GM12878 (cell line): Measurements from ENCODE around the gene TRPC1. TPM values are rescaled to one million over a fixed set of nuclear protein-coding genes. Genes with fewer than 3 reads are reported as not detected.

Experiments
- ATAC-seq: fragments of 200-7000 bp; cut with Tn5 transposase; 3 replicates; pipeline ENCODE4 v1.9.1; 2020; ENCODE audit warnings: mild to moderate bottlenecking, moderate library complexity
- BruUV-seq: library from RNA; stranded (reverse); fragments of 400-500 nt; replicated peaks from 2 replicates; lab custom pipeline; 2021; lab: Mats Ljungman, UMichigan
- CTCF ChIA-PET: fragments of 300-600 bp; sonication (Branson Sonifier 250); formaldehyde crosslinking; extraction: SDS; loops from one replicate; lab custom pipeline; 2021; ENCODE audit warnings: inconsistent platforms; lab: Yijun Ruan, JAX
- POLR2A ChIA-PET: fragments of 350-600 bp; formaldehyde crosslinking; extraction: SDS; loops from one replicate; lab custom pipeline; 2021; ENCODE audit warnings: inconsistent platforms; lab: Charles Lee
- RAD21 ChIA-PET: fragments of 300-600 bp; sonication (Branson Sonifier 250); formaldehyde crosslinking; loops from one replicate; lab custom pipeline; 2023; ENCODE audit warnings: antibody characterized with exemption; ENCODE audit not compliant: unreplicated experiment; lab: Charles Lee
- SMC1A ChIA-PET: fragments of 300-600 bp; sonication (Branson Sonifier 250); formaldehyde crosslinking; loops from one replicate; lab custom pipeline; 2023; ENCODE audit not compliant: unreplicated experiment, uncharacterized antibody; lab: Charles Lee
- DNase-seq: peaks from one replicate; pipeline ENCODE4 v3.0.0-alpha.2; 2011; ENCODE audit warnings: low read depth, low spot score
- FAIRE-seq: peaks from 3 replicates; lab custom pipeline; 2011; peaks lifted over from hg19 to GRCh38; lab: Jason Lieb, UNC
- H2AFZ ChIP-seq: 2 replicates; pipeline ENCODE4 v1.6.0; 2011; ENCODE audit warnings: low read depth, low read length, control low read depth; ENCODE audit not compliant: control insufficient read depth
- H3K27ac ChIP-seq: 2 replicates; pipeline ENCODE4 v1.5.1; 2011; ENCODE audit warnings: control low read depth; ENCODE audit not compliant: control insufficient read depth, insufficient read depth
- H3K27me3 ChIP-seq, 2 experiments: replicated peaks in 1 of 2; 2 replicates each; pipeline versions ENCODE4 v1.6.0 to v1.6.1; 2011; ENCODE audit warnings: low read length in 1 of 2; ENCODE audit not compliant: control insufficient read depth in 2 of 2, insufficient read depth in 2 of 2
- H3K36me3 ChIP-seq, 2 experiments: 2 replicates each; pipeline ENCODE4 v1.5.1; 2011; ENCODE audit warnings: low read length in 1 of 2; ENCODE audit not compliant: control insufficient read depth in 2 of 2, insufficient read depth in 2 of 2
- H3K4me1 ChIP-seq: 2 replicates; pipeline ENCODE4 v1.6.1; 2011; ENCODE audit warnings: mild to moderate bottlenecking, low read length, moderate library complexity, mixed read lengths; ENCODE audit not compliant: control insufficient read depth, insufficient read depth
- H3K4me2 ChIP-seq: 2 replicates; pipeline ENCODE4 v1.6.0; 2011; ENCODE audit warnings: control low read depth; ENCODE audit not compliant: control insufficient read depth, insufficient read depth
- H3K4me3 ChIP-seq: fragments of 200-600 bp; sonication (generic); 2 replicates; pipeline ENCODE4 v1.5.1; 2016
- H3K79me2 ChIP-seq: 2 replicates; pipeline ENCODE4 v1.6.0; 2011; ENCODE audit warnings: low read length; ENCODE audit not compliant: control insufficient read depth, insufficient read depth
- H3K9ac ChIP-seq: 2 replicates; pipeline ENCODE4 v1.8.0; 2011; ENCODE audit warnings: low read length, control low read depth, mixed read lengths; ENCODE audit not compliant: control insufficient read depth, insufficient read depth
- H3K9me3 ChIP-seq: replicated peaks from 3 replicates; pipeline ENCODE4 v1.5.1; 2011; ENCODE audit warnings: mild to moderate bottlenecking, low read length; ENCODE audit not compliant: control insufficient read depth, insufficient read depth
- H4K20me1 ChIP-seq: 2 replicates; pipeline ENCODE4 v1.6.0; 2011; ENCODE audit not compliant: control insufficient read depth, insufficient read depth
- EP300 ChIP-seq, 2 experiments: fragments of 150-350 bp in 1 of 2; IDR thresholded peaks; 2 replicates each; pipeline ENCODE4 v1.6.1; 2011 to 2012; ENCODE audit warnings: low read depth in 2 of 2, low read length in 2 of 2, borderline replicate concordance in 1 of 2, improper control_type of control experiment in 1 of 2, inconsistent platforms in 1 of 2; ENCODE audit not compliant: control insufficient read depth in 1 of 2
- ETV6 ChIP-seq, 2 experiments: fragments of 450-650 bp in 1 of 2; IDR thresholded peaks in 1 of 2; conservative IDR thresholded peaks in 1 of 2; 2 replicates each; pipeline ENCODE4 v1.6.1; 2014; ENCODE audit warnings: antibody characterized with exemption in 1 of 2, borderline replicate concordance in 1 of 2, low read depth in 1 of 2, mild to moderate bottlenecking in 1 of 2, moderate library complexity in 1 of 2
- HCFC1 ChIP-seq: fragments of 150-350 bp; IDR thresholded peaks from 2 replicates; pipeline ENCODE4 v1.6.1; 2014; ENCODE audit warnings: low read length
- JUND ChIP-seq: IDR thresholded peaks from 2 replicates; pipeline ENCODE4 v1.6.1; 2012; ENCODE audit warnings: low read depth, mild to moderate bottlenecking, low read length, improper control_type of control experiment, moderate library complexity
- KDM1A ChIP-seq: fragments of 200-600 bp; sonication (generic); IDR thresholded peaks from 2 replicates; pipeline ENCODE4 v1.6.1; 2016; ENCODE audit warnings: borderline replicate concordance
- NFIC ChIP-seq: IDR thresholded peaks from 2 replicates; pipeline ENCODE4 v1.6.1; 2012; ENCODE audit warnings: low read depth, mild to moderate bottlenecking, inconsistent platforms, low read length, moderate library complexity
- NFYB ChIP-seq: IDR thresholded peaks from 2 replicates; pipeline ENCODE4 v1.6.1; 2011; ENCODE audit warnings: low read depth, mild to moderate bottlenecking, low read length, improper control_type of control experiment, moderate library complexity; ENCODE audit not compliant: insufficient read depth
- PML ChIP-seq: IDR thresholded peaks from 2 replicates; pipeline ENCODE4 v1.6.1; 2012; ENCODE audit warnings: low read length, inconsistent platforms
- POLR2AphosphoS2 ChIP-seq: IDR thresholded peaks from 2 replicates; pipeline ENCODE4 v1.6.1; 2011; ENCODE audit warnings: low read depth, mild to moderate bottlenecking, low read length, improper control_type of control experiment, moderate library complexity
- RFX5 ChIP-seq: IDR thresholded peaks from 2 replicates; pipeline ENCODE4 v1.6.1; 2011; ENCODE audit warnings: low read depth, low read length, improper control_type of control experiment
- SMARCA5 ChIP-seq: fragments of 450-650 bp; IDR thresholded peaks from 2 replicates; pipeline ENCODE4 v1.6.1; 2017; ENCODE audit warnings: mild to moderate bottlenecking
- SPI1 ChIP-seq: IDR thresholded peaks from 2 replicates; pipeline ENCODE4 v1.6.1; 2011; ENCODE audit warnings: low read depth, mild to moderate bottlenecking, low read length, moderate library complexity, borderline replicate concordance; ENCODE audit not compliant: insufficient read depth
- SRF ChIP-seq, 2 experiments: IDR thresholded peaks; 2 replicates each; pipeline ENCODE4 v1.6.1; 2011; ENCODE audit warnings: low read depth in 2 of 2, low read length in 2 of 2, mild to moderate bottlenecking in 1 of 2, moderate library complexity in 1 of 2
- whole genome bisulfite sequencing: methylation state at CpG from one replicate; pipeline ENCODE4 v1.1.6; 2016; ENCODE audit warnings: low lambda C conversion rate; ENCODE audit not compliant: insufficient replicate concordance, insufficient coverage; ENCODE audit errors: missing lambda C conversion rate; 5-methylcytosine and 5-hydroxymethylcytosine counted together
- in situ Hi-C: fragments of 300-500 bp; cut with MboI; formaldehyde crosslinking; loops from 9 replicates; pipeline ENCODE4 v1.14.3; 2018; ENCODE audit warnings: mixed read lengths
- intact Hi-C: fragments of 100-400 bp; cut with micrococcal nuclease; formaldehyde crosslinking; loops from one replicate; pipeline ENCODE4 v1.14.2; 2022; ENCODE audit not compliant: unreplicated experiment
- polyA plus RNA-seq, 11 experiments: library from polyadenylated mRNA; depleted of rRNA in 4 of 11; unstranded in 6 of 11; stranded (reverse) in 5 of 11; fragments of >200 nt; fragmentation: Nextera tagmentation in 4 of 11; fragmentation: Illumina TruSeq in 1 of 11; extraction: Ambion mirVana in 4 of 11; extraction: Trizol in 1 of 11; gene quantifications; 1 replicate in 1 of 11; 2 replicates in 10 of 11; pipeline versions ENCODE4 v1.2.1 to v1.2.3, GENCODE V29; 2011 to 2016; ENCODE audit warnings: inconsistent platforms in 2 of 11, missing spikeins in 2 of 11, low read depth in 1 of 11
- total RNA-seq, 4 experiments: library from RNA; depleted of rRNA in 3 of 4; stranded (reverse); fragments of >200 nt in 3 of 4; fragmentation: Illumina TruSeq in 1 of 4; extraction: Trizol in 1 of 4; gene quantifications; 2 replicates each; pipeline versions ENCODE4 v1.2.1 to v1.2.3, GENCODE V29; 2013 to 2021
- TF ChIP-seq, protein P1 (sequence below): IDR thresholded peaks from 2 replicates; pipeline ENCODE4 v1.6.1; 2011; ENCODE audit warnings: low read depth, low read length, improper control_type of control experiment, borderline replicate concordance

The TRPC1 gene
- total and polyA plus RNA-seq, 10 of the 15 experiments (the other 5 are each of a cell fraction or from before 2014, with no cell fraction given): 0.05 to 2.9 (median 0.17) TPM

DNA sequence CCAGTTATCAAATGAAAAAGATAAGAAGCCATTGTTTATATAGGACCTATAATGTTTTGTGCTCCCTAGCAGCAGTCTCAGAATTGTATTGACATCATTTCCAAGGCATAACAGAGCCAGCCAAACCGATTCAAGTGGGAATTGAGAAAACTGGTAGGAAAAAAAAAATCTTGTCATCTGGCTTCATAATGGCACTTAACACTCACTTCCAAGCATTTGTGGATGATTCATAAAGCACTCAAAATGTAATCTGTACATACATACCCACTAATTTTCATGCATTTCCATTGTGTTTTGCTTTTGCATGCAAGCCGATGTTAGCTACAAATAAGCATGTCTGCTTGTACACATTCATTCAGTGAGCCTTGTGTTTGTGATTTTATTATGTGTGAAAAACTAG is 18.6 kb upstream of the TRPC1 start:
- no peak for FAIRE-seq

More for the DNA sequence above, 18.6 kb upstream of the TRPC1 start:
- no peaks in the 10 kb centered on the region for H3K4me1 ChIP-seq
- H3K4me3 ChIP-seq: no peak overlapping the region
- H3K36me3 ChIP-seq: no peaks in the 10 kb centered on the region
- ChIA-PET SMC1A (interaction anchor here (0.6 kb wide), 1 partner anchor 57 kb away, joined by 3 read pairs; no protein-coding TSS in a partner anchor), CTCF (interaction anchor here (1.3 kb wide), 1 partner anchor 95 kb away, joined by 3 read pairs; no protein-coding TSS in a partner anchor), POLR2A (no interaction called here), RAD21 (no interaction called here)
- no TSS peak for BruUV-seq
- in situ Hi-C loops (no loop called here), intact Hi-C loops (no loop called here)
- no peaks in the 10 kb centered on the region for H3K79me2 ChIP-seq
- H3K27me3 ChIP-seq: no peaks in the 10 kb centered on the region
- TF ChIP-seq ETV6 (conservative IDR thresholded peaks at IDR 0.05 in 1 of 2, IDR thresholded peaks at IDR 0.05 in 1 of 2; ENCODE audit: borderline replicate concordance in 1 of 2, low read depth in 1 of 2): no peak
- no peak for TF ChIP-seq RFX5
- TF ChIP-seq POLR2AphosphoS2: no peak
- TF ChIP-seq NFIC: no peak
- TF ChIP-seq SPI1: no peak
- TF ChIP-seq NFYB: no peak
- TF ChIP-seq EP300 (IDR thresholded peaks at IDR 0.05; ENCODE audit: borderline replicate concordance in 1 of 2, control insufficient read depth in 1 of 2, low read depth in 2 of 2, low read length in 2 of 2): no peak
- no peak for TF ChIP-seq SMARCA5
- no peak for TF ChIP-seq KDM1A
- TF ChIP-seq SRF (IDR thresholded peaks at IDR 0.05; ENCODE audit: low read depth in 2 of 2, low read length in 2 of 2): no peak
- TF ChIP-seq, protein P1, sequence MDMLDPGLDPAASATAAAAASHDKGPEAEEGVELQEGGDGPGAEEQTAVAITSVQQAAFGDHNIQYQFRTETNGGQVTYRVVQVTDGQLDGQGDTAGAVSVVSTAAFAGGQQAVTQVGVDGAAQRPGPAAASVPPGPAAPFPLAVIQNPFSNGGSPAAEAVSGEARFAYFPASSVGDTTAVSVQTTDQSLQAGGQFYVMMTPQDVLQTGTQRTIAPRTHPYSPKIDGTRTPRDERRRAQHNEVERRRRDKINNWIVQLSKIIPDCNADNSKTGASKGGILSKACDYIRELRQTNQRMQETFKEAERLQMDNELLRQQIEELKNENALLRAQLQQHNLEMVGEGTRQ: no peak
- TF ChIP-seq JUND: no peak
- no peak for TF ChIP-seq HCFC1
- TF ChIP-seq PML: no peak
- H3K9ac ChIP-seq: no peak overlapping the region
- ATAC-seq: no peak
- no peaks in the 10 kb centered on the region for H3K9me3 ChIP-seq
- DNase-seq: no peak
- H2AFZ ChIP-seq: no peak overlapping the region
- no peak overlapping the region for H3K4me2 ChIP-seq
- H3K27ac ChIP-seq: no peak overlapping the region
- H4K20me1 ChIP-seq: no peaks in the 10 kb centered on the region
- WGBS: 24% methylated on average over 2 of the region's 2 CpGs
